GM18858 (cell line): ENCODE data around the gene PTPRN2.

Experiments used
- ATAC-seq: cut with Tn5 transposase; IDR thresholded peaks from one replicate; pipeline ENCODE4 v1.9.1; 2021; ENCODE audit not compliant: unreplicated experiment

The PTPRN2 gene

DNA sequence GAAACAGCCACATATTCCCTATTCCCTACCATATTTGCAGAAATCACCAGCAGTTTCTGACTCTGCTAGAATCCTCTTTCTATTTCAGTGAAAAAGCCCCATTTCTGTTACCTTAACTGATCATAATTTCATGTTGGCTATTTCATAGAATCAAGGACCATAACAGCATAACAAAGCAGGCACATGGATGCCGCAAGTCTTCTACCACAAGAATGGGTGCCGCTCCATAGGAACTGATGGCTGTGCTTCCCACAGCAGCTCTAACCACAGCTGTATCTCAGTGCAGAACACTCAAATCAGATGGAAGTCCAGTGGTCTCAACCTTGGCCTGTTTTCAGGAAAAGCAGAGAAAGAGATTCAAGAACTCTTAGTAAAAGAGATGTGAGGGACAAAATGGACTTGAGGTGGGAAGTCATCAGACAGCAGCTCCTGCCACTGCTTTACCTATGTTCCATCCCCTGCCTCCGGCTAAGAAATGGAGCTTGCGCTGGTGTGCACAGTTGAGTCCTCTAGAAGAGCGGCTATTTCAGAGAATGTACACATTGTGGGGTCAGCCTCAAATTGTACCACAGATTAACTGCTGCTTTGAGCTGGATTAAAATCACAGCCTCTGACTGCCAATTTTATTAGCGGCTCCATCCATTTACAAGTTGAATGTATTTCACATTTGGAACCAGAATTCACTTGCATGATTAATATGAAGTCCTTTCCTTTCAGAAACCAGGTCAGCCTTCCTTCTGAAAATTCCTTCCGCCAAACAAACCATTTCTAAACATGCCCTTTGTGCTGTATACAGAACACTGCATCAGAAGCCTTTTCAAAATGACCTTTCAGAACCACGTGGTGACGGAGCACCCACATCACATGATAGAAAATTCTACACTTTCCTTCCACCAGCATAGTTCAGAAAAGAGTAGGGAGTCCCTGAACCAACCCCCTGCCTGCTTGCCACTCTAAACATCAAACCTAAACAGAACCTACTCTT is 7.7 kb downstream of the PTPRN2 start:
- ATAC-seq, result no peak

DNA sequence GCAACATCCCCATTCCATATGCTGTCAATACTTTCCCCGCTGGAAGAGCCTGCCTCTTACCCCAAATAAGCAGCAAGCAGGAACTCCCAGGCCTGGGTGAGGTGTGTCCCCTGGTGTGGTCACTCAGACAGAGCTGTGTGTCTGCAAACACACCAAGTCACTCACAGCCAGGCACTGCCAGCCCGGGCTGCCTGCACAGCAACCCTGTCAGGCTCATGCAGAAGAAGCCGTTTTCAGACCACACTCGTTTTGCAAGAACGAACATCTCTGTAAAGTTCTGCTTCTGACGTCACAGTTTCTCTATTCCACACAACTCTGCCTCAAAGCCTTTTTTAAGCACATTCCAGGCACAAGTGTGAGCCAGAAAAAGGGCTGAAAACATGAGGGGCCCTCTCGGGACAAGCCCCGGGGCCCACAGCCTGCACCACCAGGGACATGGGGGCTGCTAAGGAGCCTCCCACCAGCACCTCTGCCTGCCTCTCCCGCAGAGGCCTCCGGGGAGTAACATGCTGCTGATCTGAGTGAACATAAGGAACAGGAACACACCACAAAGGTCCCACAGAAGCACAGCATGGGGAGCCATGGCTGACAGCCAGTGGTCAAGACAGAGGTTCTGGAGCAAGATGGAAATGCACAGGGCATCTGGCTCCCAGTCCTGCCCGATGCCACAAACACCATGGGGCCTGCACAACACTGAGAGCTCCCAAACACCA is 11.4 kb downstream of the PTPRN2 start:
- ATAC-seq, result no peak

DNA sequence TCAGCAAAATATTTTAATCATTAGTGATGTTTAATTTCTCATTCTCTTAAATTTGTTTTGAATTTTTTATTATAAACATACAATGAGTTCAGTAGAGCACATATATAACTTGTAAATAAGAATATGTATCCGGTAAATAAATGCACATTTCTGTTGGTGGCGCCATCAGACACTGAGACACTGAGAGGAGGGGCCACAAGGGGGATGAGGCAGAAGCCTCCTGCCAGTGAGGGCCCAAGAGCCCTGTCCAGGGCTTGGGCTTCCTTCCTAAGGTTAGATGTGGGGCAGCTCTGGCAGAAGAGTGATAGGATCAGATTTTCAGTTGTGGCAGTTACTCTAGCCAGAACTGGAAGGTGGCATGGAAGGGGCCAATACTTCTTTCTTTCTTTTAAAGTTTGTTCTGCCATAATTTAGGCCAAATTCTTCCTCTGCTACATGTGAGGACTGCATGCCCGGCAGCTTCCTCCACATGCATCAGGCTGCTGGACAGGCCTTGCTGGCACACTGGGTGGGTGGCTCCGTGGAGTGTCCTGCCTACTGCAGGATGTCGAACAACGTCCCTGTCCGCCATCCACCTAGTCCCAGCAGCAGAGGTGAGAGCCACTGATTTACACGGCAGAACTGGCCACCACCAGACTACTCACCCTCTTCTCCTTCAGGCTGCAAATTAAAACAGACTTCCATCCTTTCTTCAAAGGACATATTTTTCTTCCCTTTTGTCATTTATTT is 13.2 kb downstream of the PTPRN2 start:
- ATAC-seq, result no peak

DNA sequence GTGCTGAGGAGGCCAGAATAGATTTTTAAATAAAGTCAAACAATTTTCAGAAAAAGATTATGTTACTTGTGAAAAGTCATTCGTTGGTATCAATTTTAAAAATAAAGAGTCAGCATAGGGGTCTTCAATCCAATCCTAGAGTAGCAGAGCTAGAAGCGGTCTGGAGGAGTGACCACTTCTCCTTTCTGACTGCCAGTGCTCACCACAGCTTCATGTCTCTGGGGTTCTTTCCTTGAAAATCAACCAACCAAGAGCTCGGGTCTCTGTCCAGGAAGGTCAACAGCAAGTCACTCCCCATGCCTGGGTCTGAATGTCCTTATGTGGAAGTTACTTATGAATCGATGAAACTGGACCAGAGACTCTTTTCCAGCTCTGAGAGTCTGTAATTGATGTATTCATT is 14.3 kb downstream of the PTPRN2 start:
- no peak for ATAC-seq

DNA sequence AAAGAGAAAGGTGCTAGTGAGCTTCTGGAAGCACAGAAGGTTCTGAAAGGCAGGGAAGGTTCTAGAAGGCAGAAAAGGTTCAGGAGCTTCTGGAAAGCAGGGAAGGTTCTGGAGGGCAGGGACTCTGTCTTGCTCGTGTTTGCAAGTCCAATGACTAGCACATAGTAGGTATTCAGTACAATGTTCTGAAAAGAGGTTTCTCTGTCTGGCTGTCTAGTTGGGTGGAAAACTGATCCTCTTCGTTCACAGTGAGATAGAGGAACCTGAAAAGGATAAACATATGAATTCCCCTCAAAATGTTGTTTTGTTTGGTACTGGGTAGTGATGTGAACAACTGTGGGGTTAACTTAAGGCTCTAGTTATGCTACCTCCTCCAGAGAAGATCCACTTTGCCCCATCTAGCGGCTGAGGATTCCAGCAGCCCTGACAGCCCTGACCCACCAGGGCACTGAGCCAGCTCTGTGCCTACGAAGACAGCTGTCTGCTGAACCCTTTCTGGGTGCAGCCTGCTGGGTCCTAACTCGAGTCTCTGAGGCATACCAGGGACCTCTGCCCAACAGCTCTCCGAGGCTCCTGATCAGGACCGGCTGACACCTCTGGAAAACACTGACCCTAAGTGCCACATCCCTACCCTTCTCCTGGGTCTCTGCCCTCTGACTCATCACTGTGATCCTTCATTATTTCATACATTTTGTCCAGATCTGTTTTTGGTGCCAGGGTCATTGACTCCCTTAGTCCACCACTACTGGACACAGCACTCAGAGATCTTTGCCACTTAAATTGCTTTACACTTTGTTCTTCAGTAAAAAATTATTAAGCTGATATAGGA is 15.4 kb downstream of the PTPRN2 start:
- ATAC-seq, result no peak

DNA sequence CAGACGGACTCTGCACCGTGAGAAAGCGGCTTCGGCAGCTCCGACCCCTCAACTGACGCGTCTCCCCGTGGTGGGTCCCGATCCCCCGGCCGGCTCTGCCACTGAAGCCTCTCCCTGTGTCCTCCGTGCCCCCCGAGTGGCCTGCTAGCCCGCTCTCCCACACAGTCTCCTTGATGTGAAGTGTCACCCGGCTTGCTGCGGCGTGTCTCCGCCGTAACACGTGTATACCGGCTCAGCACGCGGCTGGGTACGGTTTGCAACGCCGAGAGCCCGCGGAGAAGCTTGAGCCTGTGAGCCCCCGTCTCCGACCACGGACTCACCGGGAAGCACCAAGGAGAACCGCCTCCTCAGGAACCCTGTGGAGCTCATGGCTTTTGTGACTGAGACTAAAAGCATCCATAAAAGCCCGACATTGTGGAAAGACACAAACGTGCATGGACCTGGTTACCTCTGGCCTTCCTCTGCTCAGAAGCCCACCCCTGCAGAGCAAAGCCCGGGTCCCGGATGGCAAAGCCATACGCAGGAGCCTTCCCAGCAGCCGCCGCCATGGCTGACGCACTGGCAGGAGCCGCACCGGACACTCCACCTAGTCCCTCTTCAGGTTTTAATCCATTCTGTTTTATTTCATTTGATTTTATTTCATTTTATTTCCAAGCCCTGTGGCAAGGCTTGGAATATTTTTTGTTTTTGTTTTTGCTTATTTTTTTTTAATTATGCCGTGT is 17.0 kb downstream of the PTPRN2 start:
- no peak for ATAC-seq

DNA sequence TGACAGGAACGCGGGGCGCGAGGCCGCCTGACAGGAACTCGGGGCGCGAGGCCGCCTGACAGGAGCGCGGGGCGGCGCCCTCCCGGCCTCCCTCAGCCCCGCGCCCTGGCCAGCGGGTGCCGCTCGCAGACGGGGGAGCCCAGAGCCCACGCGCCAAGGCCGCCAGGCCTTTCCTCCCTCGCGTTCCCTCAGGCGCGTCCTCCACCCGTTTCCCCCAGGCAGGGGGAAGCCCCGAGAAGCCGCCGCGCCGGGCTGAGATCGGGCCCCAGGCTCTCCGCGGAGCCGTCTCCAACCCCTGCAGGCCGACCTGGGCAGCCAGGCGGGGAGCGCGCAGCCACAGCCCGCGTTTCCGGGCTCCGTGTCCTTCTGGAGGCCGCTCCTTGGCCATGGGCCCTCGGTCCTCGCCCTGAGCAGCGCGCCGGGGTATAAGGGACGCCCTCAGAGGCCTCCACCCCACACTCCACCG is 17.7 kb downstream of the PTPRN2 start:
- ATAC-seq, result no peak

DNA sequence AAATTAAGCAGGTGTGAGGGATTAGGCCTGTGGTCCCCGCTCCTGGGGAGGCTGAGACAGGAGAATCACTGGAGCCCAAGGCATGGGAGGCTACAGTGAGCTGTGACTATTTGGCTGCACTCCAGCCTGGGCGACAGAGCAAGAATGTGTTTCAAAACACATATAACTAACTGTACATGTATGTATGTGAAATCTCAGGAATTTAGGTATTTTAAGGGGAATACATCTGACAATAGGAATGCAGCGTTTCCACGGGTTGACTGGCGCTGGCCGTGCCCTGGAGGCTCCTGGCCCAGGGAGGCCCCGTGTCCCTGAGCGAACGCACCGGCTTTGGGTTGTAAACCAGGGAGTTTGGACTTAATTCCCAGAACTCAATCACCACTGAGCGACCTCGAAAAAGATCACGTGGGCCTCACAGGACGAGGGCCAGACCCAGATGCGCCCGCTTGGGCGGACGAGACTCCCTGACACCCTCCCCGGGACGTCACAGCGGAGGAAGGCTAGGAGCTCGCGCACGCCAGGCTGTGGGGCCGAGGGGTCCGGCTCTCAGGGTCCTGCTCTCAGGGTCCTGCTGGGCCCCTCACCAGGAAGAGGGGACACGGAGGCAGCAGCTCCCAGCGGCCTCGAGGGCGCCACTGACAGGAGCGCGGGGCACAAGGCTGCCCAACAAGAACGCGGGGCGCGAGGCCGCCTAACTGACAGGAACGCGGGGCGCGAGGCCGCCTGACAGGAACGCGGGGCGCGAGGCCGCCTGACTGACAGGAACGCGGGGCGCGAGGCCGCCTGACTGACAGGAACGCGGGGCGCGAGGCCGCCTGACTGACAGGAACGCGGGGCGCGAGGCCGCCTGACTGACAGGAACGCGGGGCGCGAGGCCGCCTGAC is 18.4 kb downstream of the PTPRN2 start:
- ATAC-seq, result no peak

DNA sequence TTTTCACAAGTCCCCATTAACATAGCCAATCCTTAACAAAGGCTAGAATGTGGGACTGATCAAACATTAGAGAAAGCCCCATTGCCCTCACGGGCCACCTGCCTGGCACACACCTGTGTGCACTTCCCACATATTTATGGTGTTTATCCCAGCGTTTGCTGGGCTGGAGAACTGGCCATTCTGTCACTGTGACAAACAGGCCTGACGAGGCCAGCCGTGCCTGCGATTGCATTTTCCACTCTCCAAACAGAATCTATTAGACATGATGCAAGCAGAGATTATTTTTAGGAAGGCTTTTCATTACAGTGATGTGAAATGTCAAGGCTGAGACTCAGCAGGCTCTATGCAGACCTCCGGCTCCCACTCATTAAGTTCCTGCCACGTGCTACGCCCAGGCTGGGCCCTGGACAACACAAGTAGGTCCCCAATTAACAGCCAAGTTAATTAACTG is 20.4 kb downstream of the PTPRN2 start:
- ATAC-seq, result no peak

DNA sequence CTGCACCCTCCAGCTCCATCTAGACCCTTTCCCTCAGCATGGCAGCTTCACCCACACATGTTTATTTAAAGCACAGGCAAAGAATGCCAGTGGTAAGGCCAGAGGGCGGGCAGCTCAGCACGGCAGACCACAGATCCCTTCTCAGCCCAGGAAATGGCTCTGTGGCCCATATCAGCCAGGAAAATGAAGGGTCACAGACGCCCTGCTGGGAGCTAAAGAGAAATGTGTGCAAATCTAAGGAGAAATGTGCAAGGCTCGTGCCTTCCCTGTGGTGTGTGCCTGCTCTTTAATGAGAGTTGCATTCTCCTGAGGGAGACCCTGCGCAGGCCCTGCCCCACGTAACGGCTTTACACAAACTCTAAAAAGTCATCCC is 23.0 kb downstream of the PTPRN2 start:
- ATAC-seq, result no peak

DNA sequence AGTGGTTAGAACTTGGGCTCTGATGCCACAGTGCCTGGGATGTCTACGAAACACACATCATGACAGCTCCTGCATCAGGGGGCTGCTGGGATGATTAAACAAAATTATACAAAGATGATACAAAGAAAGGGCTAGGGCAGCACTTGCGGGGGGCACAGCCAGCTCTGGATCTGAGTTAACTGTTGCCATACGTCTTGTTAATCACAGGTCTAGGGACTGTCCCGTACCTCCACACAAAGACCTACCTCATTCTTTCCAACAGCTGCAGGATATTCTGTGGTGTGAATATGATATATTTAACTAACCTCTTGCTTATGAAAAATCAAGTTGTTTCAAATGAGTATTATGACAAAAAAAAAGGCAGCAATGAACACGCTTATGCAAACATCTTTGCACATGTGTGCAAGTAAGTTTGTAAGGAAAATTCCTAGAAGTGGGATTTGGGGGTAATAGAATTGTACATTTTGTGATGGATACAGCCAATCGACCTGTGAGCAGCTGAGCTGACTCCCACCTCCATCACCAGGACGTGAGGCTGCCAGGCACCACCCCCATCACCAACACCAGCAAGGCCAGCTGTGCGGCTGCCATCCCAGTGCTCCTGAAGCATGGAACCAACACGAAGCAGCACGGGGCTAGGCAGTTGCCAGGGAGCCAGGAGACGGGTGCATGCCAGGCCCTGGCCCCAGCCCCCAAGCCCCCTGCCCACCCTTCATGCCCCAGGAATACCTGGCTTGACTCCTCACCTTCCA is 23.5 kb downstream of the PTPRN2 start:
- ATAC-seq, result no peak

DNA sequence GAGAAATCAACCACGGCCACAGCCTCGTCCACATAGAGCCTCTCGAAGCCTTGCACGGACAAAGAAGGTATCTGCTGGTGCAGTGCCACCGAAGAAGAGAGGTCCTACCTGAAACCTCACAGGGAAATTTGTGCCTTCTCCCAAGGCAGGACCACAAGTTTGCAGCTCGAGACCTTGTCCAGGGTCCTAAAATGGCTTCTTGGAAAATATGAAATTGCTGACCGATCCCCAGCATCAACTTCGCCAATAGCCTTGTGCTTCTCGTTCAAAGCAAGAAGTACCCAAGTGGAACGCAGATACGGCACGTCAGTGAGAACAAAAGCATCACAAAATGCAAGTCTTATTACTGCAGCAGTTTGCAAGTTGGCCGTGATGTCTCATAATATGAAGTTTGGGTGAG is 24.6 kb downstream of the PTPRN2 start:
- ATAC-seq, result no peak

DNA sequence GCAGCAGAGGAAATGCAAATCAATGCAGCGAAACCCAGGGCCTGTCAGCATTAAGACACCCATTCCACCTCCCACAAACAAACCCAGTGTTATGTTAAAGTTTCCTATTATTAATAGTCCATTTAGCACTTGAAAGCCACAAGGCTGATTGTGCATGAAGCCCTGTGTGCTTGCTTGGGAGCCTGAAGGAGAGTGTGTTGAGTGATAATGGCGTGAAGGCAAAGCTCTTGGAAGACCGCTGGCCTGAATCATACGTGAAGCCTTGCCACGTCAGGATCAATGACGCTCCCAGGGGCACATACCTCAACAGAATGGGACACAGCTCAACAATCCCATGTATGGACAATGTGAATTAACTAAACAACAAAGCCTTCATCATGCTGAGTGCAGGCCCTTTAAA is 25.1 kb downstream of the PTPRN2 start:
- ATAC-seq, result no peak

DNA sequence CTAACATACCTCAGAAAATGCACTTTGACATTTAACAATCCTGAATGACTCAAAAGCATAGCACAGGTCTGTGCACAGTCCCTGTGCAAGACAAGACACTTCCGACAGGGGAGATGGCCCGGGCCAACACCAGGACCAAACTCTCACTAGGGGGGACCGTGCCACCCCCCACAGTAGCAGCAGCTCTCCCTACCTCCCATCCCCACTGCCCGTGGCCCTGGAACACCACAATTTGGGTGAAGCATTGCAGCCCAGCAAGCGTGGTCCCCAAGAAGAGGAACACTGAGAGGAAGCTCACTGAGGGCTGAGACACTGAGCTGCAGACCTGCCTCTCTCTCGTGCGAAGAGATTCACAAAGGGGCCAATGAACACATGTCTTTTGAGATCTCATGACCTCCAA is 26.0 kb downstream of the PTPRN2 start:
- ATAC-seq, result no peak

DNA sequence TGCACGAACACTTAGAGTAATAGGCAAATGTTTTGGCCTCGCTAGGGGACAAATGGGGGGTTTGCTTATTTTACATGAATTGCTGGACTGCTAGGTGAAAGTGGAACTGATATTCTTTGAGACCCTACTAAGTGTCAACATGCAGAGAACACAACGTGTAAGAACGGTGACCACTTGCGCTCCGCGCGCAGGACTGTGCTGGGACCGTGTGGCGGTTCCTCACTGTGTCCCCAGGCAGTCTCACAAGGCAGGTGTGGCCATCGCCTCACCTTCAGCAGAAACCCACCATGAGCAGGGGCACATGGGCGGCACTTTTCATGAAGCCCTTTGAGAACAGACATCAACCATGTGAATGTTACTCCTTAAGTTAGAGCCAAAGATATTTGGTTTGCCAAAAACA is 27.2 kb downstream of the PTPRN2 start:
- ATAC-seq, result no peak

DNA sequence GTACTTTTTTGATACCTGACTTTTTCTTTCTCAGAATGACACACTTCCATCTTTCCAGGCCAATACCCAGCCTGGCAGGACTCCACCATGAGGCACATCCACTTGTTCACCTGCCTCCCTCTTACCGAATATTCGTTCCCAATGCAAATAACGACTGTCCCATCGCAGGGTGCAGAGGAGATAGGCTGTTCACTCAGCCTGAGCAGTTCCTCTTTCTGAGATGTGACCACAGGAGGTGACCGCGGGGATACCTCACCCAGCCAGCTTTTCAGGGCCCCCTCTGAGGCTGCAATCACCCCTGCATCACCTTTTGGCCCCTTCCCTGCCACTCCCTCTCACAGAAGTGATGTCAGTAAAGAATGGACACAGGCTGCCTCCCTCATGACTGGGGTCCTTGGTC is 28.3 kb downstream of the PTPRN2 start:
- no peak for ATAC-seq

DNA sequence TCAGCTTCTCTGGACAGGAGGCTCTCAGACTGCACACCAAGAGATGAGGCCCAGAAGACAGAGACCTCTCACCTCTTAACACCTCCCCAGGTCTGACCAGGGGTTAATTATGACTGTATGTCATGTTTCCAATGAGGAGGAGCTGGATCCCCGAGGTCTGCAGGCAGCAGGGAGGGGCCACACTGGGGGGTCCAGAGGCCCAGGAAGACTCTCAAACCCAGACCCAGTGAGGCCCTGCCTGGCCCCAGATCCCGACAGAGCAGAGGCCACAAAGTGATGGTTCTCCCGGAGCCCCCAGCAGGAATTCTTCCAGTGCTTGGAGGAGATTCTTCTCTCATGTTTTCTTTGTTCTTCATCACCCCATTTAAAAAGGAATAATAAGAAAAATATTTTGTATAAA is 28.8 kb downstream of the PTPRN2 start:
- ATAC-seq, result no peak

DNA sequence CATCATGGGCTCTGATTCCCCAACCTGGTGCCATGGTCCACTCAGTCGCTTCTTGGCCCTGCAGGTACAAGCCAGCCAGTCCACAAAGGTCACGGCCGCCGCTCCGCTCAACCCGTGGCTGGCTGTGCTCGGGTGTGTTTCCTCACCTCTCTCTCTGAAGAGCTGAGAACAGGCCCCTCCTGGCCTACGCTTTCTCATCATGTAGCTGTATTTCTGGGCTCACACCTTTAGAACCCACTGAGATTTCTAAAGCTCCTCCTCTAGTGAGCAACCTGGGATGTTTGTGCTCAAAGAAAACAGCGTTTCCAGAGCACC is 30.2 kb downstream of the PTPRN2 start:
- ATAC-seq, result no peak
